GM12864 (cell line): ENCODE data around the gene SPOUT1.
A peak's percentile ranks its signal among the peaks of the same experiment; 100 is the strongest.

Experiments used
- DNase-seq: peaks from one replicate; pipeline ENCODE4 v3.0.0-alpha.2; 2011; ENCODE audit warnings: low read depth
- H3K4me3 ChIP-seq: 2 replicates; pipeline ENCODE4 v1.5.1; 2011; ENCODE audit warnings: mild to moderate bottlenecking, low read depth, low read length, control low read depth
- TF ChIP-seq, protein P1 (sequence below): IDR thresholded peaks from 2 replicates; pipeline ENCODE4 v1.5.1; 2011; ENCODE audit warnings: low read depth, mild to moderate bottlenecking, moderate library complexity, low read length, control low read depth, inconsistent platforms; ENCODE audit errors: missing control alignments

SPOUT1 gene

DNA sequence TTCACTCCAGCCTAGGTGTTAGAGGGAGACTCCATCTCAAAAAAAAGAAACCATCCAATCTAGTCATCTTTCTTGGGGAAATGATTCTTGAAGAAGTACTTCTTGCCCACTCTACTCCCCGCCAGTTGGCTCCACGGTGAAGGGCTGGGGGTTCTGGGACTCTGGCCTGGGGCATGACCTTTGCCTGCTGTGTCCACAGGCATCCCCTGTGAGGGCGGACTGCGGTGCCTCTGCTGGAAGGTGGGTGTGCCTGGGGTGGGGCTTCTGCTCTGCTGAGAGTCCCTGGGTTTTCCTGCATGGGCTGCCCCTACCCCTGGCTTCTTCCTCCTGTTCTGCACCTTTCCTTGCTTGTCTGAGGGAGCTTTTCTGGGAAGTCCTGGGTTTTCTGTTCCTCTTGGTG lies 39.1 kb downstream of the SPOUT1 start:
- no peak overlapping the region for H3K4me3 ChIP-seq
- TF ChIP-seq, protein P1, sequence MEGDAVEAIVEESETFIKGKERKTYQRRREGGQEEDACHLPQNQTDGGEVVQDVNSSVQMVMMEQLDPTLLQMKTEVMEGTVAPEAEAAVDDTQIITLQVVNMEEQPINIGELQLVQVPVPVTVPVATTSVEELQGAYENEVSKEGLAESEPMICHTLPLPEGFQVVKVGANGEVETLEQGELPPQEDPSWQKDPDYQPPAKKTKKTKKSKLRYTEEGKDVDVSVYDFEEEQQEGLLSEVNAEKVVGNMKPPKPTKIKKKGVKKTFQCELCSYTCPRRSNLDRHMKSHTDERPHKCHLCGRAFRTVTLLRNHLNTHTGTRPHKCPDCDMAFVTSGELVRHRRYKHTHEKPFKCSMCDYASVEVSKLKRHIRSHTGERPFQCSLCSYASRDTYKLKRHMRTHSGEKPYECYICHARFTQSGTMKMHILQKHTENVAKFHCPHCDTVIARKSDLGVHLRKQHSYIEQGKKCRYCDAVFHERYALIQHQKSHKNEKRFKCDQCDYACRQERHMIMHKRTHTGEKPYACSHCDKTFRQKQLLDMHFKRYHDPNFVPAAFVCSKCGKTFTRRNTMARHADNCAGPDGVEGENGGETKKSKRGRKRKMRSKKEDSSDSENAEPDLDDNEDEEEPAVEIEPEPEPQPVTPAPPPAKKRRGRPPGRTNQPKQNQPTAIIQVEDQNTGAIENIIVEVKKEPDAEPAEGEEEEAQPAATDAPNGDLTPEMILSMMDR, result no peak
- no peak for DNase-seq

DNA sequence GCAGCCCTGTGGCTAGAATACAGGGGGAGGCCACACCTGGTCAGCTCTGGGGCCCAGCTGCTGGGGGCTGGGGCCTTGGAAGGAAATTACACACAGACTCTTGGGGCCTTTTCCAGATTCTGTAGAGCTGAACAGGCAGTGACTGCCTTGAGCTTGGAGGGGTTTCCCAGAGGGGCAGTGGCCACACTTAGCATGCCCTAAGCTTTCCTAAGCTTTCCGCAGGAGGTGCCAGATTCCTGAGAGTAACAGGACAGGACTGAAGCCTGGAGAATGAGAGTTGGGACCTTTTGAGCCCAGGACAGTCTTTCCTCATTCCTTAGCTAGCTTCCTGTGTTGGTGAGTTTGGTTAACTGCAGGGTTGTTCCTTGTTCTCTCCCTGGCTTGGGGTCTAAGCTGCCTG lies 41.1 kb downstream of the SPOUT1 start:
- H3K4me3 ChIP-seq, result peak overlapping the region; percentile 99
- no peak for DNase-seq
- TF ChIP-seq, protein P1, result no peak

DNA sequence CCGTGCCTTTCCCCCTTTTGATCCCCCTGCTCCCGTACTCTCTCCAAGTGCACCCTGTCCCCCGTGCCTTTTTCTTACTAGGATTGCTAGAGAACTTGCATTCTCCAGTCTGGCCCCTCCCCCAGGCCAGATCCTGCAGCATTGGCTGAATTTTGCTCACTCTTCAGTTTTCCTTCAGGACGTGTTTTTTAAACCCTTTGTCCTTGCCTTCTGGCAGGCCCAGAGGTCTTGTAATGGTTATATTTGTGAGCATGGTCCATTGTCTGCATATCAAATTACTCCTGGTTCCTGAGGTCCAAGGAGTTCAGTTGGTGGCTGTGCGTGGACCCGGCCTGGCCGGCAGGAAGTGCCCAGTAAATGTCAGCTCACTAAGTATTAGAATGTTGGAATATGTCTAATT lies 41.9 kb downstream of the SPOUT1 start:
- DNase-seq, result no peak
- peak overlapping the region; percentile 99 for H3K4me3 ChIP-seq
- TF ChIP-seq, protein P1, result no peak

DNA sequence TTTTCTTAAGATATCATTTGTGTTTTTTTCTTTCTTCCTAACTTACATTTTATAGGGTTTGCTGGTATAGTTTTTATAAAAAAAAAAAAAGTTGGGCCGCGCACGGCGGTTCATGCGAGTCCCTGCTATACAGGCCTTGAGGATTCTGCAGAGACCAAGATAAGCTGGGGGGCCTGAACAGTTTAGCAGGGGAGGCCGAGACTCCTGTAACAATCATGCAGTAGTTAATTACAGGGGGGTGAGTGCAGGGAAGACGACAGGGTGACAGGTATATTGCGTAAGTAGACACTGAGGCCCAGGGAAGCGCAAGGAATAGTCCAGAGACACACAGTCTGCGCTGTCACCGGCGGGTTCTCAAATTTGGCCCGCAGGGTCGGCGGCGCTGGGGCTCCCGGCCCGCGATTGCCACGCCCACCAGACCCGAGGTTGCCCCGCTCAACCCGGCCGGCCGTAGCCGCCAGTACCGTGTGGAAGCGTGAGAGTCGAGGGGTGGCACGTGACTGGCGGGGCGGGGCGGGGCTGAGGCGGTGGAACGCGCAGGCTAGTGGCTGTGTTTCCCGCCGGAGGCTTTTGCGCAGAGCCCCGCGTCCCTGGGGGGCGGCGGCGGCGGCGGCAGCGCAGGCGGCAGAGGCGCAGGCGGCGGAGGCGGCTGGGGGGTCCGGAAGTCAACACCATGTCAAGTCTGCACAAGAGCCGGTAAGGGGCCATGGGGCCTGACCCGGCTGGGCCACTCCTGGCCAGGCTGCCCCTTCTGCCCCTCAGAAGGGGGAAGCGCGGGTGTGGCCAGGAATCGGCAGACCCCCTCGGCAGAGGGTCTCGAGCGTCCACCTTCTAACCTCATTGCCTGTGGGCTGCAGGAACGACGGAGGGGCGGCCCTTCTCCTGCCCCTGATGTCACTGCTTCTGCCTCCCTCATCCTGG lies 42.7 kb downstream of the SPOUT1 start, which contains the start of gene TBC1D13:
TBC1D13 (plus strand) TSS at position 573 of the 921 bp plus-strand sequence; CDS start at position 674, 101 bp downstream.
- TF ChIP-seq, protein P1, result no peak
- DNase-seq, result peak; percentile 48

DNA sequence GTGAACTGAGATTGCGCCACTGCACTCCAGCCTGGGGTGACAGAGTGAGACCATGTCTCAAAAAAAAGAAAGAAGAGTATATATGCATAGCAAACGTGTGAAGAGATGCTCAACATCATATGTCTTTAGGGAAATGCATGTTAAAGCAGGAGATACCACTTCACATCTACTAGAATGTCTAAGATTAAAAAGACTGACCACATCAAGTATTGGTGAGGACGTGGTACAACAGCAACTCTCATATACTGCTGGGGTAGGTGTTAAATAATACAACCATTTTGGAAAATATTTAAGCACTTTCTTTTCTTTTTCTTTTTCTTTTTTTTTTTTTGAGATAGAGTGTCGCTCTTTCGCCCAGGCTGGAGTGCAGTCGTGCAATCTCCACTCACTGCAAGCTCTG lies 44.2 kb downstream of the SPOUT1 start:
- TF ChIP-seq, protein P1, result no peak
- no peak for DNase-seq
- H3K4me3 ChIP-seq, result no peak overlapping the region

More for the DNA sequence above, 42.7 kb downstream of the SPOUT1 start, which contains the start of gene TBC1D13:
- H3K4me3 ChIP-seq, result peak within 1 kb of the TSS; percentile 99

DNA sequence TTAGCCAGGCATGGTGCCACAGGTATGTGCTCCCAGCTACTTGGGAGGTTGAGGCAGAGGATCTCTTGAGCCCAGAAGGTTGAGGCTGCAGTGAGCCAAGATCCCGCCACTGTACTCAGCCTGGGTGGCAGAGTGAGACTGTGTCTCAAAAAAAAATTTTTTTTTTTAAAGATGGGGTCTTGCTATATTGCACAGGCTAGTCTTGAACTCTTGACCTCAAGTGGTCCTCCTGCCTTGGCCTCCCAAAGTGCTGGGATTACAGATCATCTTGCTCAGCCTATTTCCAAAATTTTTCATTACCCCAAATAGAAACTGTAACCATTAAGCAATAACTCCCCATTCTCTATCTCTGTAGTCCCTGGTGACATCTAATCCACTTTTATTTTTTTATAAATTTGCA lies 46.9 kb downstream of the SPOUT1 start:
- no peak overlapping the region for H3K4me3 ChIP-seq
- DNase-seq, result no peak
- TF ChIP-seq, protein P1, result no peak
